GM19463 (cell line): ENCODE results near the gene PAX3.
A peak's percentile ranks its signal among the peaks of the same experiment; 100 is the strongest.

Source experiments
- ATAC-seq: cut with Tn5 transposase; IDR thresholded peaks from one replicate; pipeline ENCODE4 v1.9.1; 2021; ENCODE audit warnings: mild to moderate bottlenecking, moderate library complexity; ENCODE audit not compliant: unreplicated experiment

PAX3 gene

DNA sequence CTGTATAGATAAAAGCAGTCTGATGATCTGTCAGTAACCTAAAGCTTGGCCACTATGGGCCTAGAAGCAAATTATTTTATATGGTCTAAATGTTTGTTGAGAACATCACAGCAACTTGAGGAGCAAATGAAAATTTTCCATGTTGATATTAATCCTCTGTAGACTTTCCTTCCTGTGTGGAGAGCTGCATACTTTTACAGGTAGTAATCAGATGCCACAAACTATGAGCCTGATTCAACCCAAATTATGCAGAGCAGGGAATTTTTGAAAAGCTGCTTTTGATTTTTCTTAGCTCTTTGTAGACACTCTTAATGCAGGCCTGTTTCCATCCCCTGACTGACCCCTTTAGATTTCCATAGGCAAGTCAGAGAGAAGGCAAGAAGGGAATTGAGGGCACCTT lies 17.3 kb downstream of the PAX3 start:
- no peak for ATAC-seq

- no peak for ATAC-seq
Measured at GRCh38 chr2:222280795-222281194, 18.0 kb downstream of the PAX3 start.

DNA sequence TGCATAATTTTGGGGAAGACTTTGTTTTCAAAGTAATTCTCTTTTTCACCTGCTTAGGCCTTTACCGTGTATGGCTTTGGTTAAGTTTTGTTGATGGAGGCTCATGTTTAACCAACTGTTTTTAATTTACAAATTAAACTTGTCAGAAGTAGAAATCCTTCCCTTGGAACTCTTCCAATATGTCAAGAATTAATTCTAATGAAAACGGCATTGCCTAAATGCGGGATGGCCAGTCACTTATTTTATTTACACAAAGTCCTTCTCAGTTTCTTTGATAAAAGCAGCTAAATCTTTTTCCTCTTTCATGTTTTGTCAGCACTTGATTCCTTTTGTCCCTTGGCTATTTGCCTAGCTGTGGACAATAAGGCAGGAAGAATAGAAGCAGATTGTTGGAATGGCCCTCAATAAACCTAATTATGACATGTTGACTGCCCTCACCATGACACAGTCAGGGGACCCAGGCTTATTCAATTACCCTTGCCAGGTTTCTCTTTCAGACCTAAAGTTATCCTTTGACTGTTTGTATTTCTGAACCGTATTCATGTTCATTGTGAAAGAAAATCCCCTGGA lies 26.3 kb downstream of the PAX3 start:
- ATAC-seq = no peak

GRCh38 chr2:222271854-222272253 lies 26.9 kb downstream of the PAX3 start:
- no peak for ATAC-seq

GRCh38 chr2:222270396-222270795 lies 28.4 kb downstream of the PAX3 start:
- no peak for ATAC-seq

DNA sequence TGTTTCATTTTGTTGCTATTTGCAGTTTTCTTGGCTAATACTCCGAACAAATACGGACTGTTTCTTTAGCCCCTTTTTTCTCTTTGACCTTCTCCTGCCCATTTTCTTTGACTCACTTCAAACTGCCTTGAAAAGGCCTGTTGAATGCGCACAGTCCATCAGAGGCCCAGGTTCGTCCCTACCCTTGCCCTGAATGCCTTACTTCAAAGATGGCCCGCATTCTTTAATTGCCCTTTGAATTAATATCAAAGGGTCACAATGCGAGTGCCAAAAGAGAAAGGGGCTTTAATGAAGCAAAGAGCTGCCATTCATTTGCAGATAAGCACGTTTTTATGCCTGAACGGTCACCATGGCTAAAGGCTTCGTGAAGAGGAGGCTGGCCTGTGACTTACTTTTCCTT lies 29.7 kb downstream of the PAX3 start:
- ATAC-seq = no peak

GRCh38 chr2:222268311-222268990 lies 30.3 kb downstream of the PAX3 start:
- no peak for ATAC-seq

- no peak for ATAC-seq
Measured at GRCh38 chr2:222264791-222265320, 33.9 kb downstream of the PAX3 start.

- ATAC-seq = no peak
Measured at GRCh38 chr2:222261504-222261903, 37.3 kb downstream of the PAX3 start.

GRCh38 chr2:222257645-222258044 lies 41.2 kb downstream of the PAX3 start:
- no peak for ATAC-seq

DNA sequence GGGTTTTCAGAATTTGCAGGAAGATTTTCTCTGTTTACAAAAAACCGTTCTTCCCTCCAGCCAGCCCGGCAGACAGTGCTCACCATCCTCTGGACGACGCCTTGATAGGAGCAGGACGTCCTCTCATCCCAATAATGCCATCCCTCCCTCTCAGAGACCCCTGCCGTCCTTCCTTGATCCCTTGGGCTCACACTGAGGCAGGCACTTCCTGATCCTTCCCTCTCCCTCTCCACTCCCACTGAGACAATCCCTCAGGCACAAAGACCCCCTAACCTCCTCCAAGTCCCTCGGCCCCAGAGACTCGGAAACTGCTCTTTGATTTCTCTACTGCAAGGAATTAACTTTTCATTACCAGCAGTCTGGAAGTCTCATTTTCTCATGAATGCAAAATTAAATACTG lies 42.5 kb downstream of the PAX3 start:
- ATAC-seq = no peak

GRCh38 chr2:222255090-222255489 lies 43.7 kb downstream of the PAX3 start:
- ATAC-seq = no peak

DNA sequence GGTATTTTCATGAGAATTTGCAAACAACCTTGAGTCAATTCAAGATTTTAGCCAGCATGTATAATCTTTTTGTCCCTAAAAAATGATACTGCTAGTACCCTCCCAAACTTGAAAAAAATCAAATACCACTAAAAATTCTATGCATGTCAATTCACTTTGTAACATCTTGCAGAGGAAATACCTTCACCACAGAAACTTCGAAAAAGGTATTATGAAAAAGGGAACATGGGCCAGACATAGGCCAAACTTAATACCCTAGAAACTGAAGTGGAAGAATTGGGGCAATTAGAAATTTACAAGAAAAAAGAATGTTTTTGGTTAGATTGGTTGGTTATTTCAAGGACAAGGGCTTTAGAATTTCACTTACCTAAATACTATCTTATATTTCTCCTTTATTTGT lies 48.5 kb downstream of the PAX3 start:
- no peak for ATAC-seq

- ATAC-seq = no peak
Measured at GRCh38 chr2:222249444-222249843, 49.4 kb downstream of the PAX3 start.

DNA sequence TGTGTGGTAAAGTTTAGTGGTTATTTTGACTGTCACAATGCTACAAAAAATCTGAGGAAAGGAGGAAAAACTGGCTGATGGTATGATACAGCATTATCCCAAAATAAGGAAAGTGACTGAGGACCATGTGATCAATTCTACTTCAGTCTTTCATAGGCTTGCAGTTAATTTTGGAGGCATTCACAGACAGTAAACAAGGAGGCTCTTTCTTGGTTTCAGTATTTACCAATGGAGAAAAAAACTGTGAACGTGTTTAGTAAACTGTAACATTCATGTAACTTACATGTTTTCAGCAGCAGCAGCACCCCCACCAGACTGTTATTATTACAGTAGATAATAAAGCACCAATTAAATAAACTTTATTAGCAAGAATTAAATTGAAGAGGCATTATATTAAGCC lies 50.0 kb downstream of the PAX3 start:
- no peak for ATAC-seq

GRCh38 chr2:222248256-222248655 lies 50.5 kb downstream of the PAX3 start:
- ATAC-seq = peak; percentile 63

DNA sequence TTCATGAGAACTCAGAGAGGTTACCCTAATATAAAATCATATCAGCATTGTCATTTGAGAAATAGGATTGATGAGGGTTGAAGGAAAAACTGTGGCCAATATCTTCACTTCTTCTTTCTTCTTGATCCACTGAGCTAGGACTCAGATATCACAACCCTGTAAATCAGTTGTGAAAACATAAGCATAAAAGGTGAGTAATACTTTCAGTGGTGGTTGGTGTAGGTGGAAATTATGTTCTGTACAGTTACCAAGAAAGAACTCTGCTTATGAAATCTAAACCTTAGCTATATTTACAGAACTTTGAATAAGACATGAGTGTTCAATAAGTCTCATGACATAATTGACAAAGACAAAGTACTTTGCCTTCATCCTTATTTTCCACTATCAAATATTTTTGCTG lies 56.3 kb downstream of the PAX3 start:
- ATAC-seq = peak; percentile 87

DNA sequence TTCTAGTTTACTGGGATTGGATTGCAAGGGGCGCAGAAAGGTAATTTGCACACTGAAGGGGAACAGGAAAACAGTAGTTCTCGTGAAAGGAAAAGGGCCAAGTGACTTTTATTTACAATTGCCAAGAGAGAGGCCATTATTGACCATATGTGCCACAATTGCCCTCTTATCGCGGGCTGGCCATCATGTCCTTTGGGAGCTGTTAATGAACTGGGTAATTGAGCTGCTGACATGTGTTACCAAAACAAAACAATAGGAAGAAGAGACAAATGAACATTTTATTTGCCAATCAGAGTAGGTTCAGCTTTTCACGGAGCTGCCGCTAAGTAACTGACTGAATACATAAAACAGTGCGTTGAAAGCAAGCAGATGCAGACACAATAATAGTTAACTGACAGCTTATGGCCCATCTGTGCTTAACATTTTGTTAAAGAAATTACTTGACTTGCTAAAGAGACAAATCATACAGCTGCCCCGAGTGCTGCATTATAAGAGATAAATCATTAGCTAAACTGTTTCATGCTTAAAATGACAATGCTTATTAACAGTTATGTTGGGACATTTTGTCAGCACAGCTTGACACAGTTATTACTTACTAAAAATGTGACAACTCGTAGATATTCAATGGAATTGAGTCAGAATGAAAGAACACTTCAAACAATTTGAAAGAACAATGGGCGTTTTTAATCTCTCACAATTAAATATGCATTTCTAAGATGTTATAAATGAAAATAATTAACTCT lies 57.5 kb downstream of the PAX3 start:
- peak; percentile 41 for ATAC-seq

DNA sequence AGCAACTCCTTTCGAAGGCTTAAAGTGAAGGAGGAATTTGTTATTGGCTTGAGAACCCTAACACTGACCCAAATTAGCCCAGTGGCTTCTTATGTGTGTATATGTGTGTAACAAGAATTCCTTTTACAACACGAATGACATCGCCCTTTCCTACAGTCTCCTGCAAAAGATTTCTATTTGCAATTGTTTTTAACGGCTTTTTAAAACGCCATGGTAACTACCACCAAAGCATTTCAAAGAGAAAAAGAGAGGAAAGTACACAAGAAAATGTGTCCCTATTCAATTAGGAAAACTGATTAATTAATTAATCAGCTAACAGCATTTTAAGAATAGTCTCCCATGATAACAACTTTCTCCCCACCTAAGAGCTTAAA lies 58.1 kb downstream of the PAX3 start:
- no peak for ATAC-seq

- ATAC-seq = no peak
Measured at GRCh38 chr2:222239945-222240675, 58.7 kb downstream of the PAX3 start.

DNA sequence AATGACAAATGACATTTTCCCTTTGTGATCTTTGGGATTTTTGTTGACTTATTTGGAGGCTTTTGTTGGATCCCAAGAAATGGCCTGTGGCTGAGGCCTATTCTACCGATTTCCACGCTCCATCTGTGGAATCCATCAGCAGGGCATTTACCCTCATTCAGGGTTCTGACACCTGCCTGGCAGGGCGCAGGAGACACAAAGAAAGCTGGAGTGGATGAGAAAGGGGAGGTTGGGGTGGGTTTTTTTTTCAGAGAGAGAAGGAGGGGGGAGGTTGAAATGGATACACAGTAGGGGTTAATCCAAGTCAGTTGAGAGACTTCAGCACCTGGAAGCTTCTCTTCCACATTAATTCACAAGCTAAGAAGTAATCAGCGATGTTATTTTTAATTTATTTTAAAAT lies 59.7 kb downstream of the PAX3 start:
- ATAC-seq = no peak
